ENCODE measurements around the gene TBC1D4.
"Not testable (repeated sequence)": the region's sequence is repeated elsewhere in the genome, so short reads cannot be mapped to it uniquely, and the experiment has no call there.

The TBC1D4 gene

DNA sequence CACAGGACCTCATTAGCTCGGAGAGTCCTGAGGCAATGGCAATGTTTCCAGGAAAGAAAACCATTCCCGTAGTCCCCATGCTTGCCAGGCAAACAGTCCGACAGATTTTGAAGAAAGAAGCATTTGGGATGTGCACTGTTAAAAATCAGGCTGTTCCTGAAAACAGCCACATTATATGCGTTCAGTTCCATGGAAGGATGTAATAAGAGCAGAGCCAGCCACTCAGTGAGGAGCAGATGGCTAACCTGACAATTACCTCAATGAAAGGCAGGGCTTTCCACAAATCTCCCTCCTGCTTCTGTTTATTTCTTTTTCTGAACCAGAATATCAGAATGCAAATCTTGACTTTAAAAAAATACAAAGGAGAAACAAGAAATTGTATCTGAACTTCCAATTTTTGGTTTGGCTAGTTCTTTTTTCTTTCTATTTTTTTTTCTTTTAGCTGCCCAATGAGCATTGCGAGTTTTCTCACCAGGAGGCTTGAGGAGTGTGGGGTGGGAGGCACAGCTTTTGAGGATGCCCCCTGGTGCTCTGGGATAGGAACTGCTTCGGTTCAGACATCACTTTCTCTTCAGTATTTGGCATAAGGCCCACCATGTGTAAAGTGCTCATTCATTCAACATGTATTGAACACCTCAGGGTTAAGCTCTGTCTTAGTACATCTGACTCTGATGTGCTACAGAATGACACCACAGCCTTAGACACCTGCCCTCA lies 124.2 kb downstream of the TBC1D4 start:
- DNase-seq (ENCODE audit: low spot score) = peak; percentile 46

GRCh38 chr13:75356421-75356820 lies 125.5 kb downstream of the TBC1D4 start:
- no peak for DNase-seq (ENCODE audit: low spot score)

- no peak for DNase-seq (ENCODE audit: low spot score)
These were observed 126.4 kb downstream of the TBC1D4 start for GRCh38 chr13:75355609-75356008.

DNA sequence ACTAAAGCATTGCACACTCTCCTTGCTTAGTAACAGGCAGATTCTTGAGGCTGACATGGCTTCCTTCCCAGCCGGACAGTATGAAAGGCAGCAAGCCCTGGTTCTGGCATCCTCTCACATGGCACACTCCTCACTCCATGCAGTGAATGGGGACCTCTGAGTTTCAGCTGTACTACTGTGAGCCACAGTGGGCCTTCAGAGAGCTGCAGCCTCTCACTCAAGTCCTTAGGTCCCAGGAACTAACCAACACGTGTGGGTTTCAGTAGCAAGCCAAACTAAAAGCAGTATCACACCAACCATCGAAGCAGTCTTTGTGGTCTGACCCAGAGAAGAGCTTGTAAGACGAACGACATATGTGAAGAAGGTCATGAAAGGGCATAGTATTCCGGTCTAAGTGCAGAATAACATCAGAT lies 128.2 kb downstream of the TBC1D4 start:
- DNase-seq (ENCODE audit: low spot score) = no peak

GRCh38 chr13:75352641-75353327 lies 129.2 kb downstream of the TBC1D4 start:
- no peak for DNase-seq (ENCODE audit: low spot score)

GRCh38 chr13:75351538-75351937 lies 130.4 kb downstream of the TBC1D4 start:
- DNase-seq (ENCODE audit: low spot score) = not testable (repeated sequence)

GRCh38 chr13:75347925-75348324 lies 134.0 kb downstream of the TBC1D4 start:
- DNase-seq (ENCODE audit: low spot score) = no peak

DNA sequence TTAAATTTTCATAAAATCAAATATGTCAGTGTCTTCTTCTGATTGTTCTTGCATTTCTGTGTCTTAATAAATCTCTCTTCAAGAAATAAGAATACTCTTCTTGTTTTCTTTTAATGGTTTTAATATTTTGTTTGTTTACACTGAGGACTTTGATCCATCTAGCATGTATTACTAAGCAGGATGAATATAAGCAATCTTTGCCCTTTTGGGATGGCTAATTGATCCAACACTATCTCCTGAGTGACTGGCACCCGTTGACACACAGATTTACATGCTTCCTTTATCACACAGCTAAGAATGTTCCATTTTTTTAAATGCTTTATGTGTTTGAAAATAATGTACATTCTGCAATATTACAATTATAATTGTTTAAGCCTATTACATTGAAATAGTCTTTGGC lies 134.5 kb downstream of the TBC1D4 start:
- DNase-seq (ENCODE audit: low spot score) = no peak

GRCh38 chr13:75345193-75345592 lies 136.8 kb downstream of the TBC1D4 start:
- DNase-seq (ENCODE audit: low spot score) = no peak

DNA sequence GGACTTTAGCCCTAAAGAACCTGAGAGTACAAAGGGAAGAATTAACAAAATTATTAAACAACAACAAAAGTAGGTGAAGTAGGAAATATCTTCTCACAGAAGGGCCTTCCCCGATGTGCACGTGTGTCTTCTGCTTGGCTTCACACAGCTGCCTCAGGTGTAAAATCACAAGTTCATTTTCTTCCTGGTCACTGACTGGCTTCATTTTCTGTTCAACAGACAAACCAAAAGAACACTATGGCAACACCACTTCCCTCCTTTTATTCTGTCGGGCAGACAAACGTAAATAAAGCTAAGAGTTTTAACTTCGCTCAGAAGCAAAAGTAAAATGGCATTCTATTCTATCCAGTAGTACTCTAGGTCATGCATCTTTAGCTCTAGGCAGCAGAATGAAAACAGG lies 140.9 kb downstream of the TBC1D4 start:
- DNase-seq (ENCODE audit: low spot score) = no peak

- no peak for DNase-seq (ENCODE audit: low spot score)
These were observed 142.2 kb downstream of the TBC1D4 start for GRCh38 chr13:75339635-75340374.

DNA sequence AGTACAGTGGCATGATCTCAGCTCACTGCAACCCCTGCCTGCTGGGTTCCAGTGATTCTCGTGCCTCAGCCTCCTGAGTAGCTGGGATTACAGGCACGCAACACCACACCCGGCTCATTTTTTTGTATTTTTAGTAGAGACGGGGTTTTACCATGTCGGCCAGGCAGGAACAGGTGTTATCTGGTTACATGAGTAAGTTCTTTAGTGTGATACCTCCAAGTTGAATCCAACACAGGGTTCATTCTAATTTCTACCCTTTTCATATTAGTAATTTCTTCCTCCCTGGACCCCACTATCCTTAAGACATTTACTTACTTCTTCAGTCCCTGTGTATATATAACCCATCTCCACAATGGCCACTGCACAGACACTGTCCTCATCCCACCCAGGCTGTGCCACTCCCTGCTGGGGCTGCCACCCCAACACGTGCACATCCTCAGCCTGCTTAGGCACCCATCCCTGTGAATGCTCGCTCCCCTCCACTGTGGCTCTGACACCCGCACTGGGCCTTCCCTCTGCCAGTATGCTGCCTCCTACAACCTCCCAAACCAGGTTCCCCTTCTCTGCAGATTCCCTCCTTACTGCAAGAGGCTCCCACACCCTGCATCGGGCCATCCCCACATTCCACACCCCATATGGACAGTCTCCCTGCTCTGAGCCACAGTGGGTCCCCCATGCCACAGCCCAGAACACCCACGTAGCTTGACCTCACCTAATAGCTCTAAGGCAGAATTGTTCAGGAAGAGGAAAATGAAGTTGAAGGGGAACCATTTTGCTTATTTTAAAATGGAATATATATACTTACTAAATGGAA lies 147.1 kb downstream of the TBC1D4 start:
- no peak for DNase-seq (ENCODE audit: low spot score)

DNA sequence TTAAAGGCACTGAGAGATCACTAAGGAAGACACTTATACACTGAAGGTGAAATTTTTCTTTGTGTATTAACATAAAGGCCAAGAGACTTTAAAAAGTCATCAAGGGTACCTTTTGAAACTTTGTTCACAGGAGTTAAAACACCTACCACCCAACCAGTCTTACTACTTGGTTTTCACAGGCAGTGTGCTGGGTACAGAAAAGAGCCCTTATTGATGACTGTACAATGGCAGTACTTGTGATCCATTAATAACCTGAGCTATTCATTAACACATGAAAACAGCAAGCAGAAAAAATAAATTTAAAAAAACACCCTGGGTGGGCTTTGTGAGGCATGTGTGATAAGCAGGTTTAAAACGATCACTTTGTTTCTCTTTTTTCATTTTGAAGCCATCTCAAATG lies 148.9 kb downstream of the TBC1D4 start:
- no peak for DNase-seq (ENCODE audit: low spot score)

- no peak for DNase-seq (ENCODE audit: low spot score)
These were observed 150.1 kb downstream of the TBC1D4 start for GRCh38 chr13:75331792-75332349.

GRCh38 chr13:75330770-75331169 lies 151.2 kb downstream of the TBC1D4 start:
- no peak for DNase-seq (ENCODE audit: low spot score)

DNA sequence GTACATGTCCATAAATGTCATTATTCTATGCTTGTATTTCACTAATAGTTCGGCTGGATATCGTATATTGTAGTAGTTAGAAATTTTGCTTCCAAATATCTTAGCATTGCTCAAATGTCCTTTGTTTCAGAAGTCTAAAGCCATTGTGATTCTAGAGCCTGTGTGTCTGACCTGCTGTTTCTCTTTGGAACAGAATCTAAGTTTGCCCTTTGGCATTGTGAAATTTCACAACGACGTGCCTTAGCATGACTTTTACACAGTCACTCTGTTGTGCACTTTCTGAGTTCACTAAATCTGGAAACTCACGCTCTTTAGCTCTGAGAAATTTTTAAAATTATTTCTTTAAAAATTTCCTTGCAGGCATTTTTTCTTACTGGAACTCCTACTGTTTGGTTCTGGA lies 152.2 kb downstream of the TBC1D4 start:
- no peak for DNase-seq (ENCODE audit: low spot score)

DNA sequence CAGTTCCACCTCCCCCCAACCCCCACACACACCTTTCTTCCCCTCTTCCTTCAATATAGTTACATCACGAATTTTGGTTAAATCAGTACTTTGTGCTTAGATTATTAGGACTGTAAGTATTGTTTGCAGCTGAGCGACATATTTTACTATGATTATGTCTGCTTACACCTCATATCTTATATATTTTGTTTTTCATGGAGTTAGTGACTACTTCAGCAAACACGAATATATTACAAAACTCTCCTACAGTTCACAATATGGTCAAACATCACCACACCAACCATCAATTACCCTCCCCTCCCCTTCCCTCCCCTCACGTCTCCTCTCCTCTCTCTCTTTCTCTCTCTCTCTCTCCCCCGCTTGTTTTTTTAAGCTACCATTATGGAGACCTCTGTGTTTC lies 152.9 kb downstream of the TBC1D4 start:
- no peak for DNase-seq (ENCODE audit: low spot score)

DNA sequence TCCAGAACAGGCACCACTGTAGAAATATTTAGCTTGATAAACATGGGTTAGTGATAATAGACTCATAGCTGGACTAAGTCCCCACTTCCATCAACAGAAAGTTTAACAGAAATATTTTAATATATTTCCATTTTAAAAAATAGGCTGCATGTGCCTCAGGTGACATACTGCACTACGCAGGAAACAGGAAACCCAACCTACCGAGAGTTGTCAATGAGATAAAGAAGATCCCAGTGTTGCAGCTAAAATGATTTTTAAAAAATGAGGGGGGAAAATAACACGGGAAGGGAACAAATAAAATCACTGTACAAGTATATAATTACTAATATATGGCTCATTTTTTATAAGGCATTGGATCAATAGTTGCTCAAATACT lies 154.8 kb downstream of the TBC1D4 start:
- DNase-seq (ENCODE audit: low spot score) = no peak

GRCh38 chr13:75326173-75327134 lies 155.5 kb downstream of the TBC1D4 start:
- peak; percentile 53 for DNase-seq (ENCODE audit: low spot score)

DNA sequence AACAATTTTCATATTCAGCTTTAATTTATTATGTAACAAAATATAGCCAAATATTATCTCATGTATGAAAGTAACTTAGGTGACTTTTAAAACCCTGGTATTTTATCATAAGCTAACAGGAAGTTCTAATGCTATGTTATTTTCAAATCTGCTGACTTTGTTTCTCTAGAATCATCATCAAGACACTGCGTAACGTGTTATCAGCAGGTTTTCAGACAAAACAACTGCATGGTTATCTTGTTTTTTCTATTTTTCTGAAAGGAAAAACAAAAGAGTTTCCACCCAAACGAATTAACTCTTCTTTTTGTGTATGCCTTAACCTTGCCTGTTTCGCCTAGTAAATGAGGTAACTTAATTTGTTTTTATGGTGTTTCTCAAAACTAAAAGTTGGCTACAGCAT lies 156.3 kb downstream of the TBC1D4 start:
- no peak for DNase-seq (ENCODE audit: low spot score)
